ENCODE measurements around the gene PRXL2B.

Gene PRXL2B

DNA sequence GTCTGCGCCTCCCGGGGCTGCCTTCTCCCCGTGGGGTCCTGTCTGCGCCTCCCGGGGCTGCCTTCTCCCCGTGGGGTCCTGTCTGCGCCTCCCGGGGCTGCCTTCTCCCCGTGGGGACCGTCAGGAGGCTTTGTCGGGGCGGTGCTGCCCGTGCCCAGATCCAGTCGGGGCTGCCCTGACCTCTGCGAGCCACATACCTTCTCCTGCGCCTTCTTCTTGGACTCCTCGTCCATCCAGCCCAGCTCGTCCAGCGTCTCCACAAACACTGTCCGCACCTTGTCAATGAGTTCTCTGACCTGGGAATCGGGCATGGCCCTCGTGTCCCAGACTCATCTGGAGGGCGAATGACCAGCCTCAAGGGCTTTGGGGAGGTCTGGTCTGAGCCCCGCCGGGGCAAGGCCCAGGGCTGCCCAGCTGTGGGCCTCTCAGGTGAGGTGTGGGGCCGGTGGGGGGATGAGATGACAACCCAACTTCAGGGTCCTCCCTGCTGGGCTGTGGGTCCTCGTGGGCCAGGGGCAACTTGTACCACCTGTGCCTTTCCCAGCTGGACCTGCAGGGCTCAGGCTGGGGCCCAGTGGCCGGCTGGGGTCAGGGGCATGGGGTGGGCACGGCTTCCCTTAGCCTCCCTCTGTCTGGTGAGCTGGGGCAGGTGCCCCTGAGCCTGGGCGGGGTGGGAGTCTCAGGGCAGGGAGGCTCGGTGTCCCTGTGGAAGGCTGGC, 9.4 kb downstream of the PRXL2B start:
- no peaks in the 10 kb centered on the region for H3K36me3 ChIP-seq (ENCODE audit: low read depth)
- H3K9me3 ChIP-seq (ENCODE audit: severe bottlenecking), result no peaks in the 10 kb centered on the region
- ATAC-seq (ENCODE audit: low read depth) (no peak), DNase-seq (ENCODE audit: low spot score) (peak; percentile 63)
- H3K4me1 ChIP-seq (ENCODE audit: insufficient read depth, poor library complexity, severe bottlenecking), result no peaks in the 10 kb centered on the region
- TF ChIP-seq, protein P1, sequence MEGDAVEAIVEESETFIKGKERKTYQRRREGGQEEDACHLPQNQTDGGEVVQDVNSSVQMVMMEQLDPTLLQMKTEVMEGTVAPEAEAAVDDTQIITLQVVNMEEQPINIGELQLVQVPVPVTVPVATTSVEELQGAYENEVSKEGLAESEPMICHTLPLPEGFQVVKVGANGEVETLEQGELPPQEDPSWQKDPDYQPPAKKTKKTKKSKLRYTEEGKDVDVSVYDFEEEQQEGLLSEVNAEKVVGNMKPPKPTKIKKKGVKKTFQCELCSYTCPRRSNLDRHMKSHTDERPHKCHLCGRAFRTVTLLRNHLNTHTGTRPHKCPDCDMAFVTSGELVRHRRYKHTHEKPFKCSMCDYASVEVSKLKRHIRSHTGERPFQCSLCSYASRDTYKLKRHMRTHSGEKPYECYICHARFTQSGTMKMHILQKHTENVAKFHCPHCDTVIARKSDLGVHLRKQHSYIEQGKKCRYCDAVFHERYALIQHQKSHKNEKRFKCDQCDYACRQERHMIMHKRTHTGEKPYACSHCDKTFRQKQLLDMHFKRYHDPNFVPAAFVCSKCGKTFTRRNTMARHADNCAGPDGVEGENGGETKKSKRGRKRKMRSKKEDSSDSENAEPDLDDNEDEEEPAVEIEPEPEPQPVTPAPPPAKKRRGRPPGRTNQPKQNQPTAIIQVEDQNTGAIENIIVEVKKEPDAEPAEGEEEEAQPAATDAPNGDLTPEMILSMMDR (IDR thresholded peaks at IDR 0.05; ENCODE audit: poor library complexity, severe bottlenecking), result no peak
- H3K27ac ChIP-seq (ENCODE audit: poor library complexity, severe bottlenecking), result no peak overlapping the region
- no peak overlapping the region for H3K4me3 ChIP-seq (ENCODE audit: severe bottlenecking)
- peaks cover 9% of the 10 kb centered on the region for H3K27me3 ChIP-seq (ENCODE audit: insufficient read depth, poor library complexity, severe bottlenecking)

DNA sequence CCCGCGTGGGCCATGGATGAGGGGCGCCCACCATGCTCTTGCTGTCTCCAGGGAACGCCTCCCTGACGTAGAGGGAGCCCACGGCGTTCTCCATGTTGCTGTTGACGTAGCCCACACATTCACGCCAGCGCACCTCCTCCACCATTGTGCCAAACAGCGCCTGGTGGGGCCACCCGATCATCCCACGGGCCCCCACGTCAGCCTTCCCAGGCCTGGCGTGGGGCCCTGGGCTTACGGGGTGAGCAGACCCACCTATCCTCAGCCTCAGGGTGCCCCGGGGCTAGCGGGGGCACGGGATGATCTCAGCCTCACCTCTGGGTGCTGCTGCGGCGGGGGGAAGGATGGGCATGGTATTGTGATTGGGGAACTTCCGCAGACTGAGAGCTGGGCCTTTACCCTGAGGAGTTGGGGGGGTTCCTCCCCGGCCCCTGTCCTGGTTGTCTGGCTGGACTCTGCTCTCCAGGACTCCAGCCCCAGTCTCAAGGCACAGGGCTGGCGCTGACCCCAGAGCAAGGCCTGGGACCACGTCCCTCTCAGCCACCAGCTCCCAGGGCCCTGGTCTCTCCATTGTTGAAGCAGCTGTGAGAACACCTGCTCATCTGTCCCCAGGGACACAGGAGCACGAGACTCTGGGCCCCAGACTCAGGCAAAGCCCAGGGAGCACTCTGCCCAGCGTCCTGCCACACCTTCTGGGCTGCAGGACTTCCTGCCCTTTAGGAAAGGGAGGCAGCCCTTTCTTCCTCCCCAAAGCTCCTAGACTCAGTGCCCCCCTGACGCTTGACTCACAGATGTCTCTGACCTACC, 10.2 kb downstream of the PRXL2B start:
- ATAC-seq (ENCODE audit: low read depth), result no peak
- H3K27ac ChIP-seq (ENCODE audit: poor library complexity, severe bottlenecking), result no peak overlapping the region
- DNase-seq (ENCODE audit: low spot score), result no peak
- no peak overlapping the region for H3K4me3 ChIP-seq (ENCODE audit: severe bottlenecking)
- H3K27me3 ChIP-seq (ENCODE audit: insufficient read depth, poor library complexity, severe bottlenecking), result peaks cover 16% of the 10 kb centered on the region
- H3K9me3 ChIP-seq (ENCODE audit: severe bottlenecking), result no peaks in the 10 kb centered on the region
- H3K4me1 ChIP-seq (ENCODE audit: insufficient read depth, poor library complexity, severe bottlenecking), result no peaks in the 10 kb centered on the region
- H3K36me3 ChIP-seq (ENCODE audit: low read depth), result no peaks in the 10 kb centered on the region
- TF ChIP-seq, protein P1 (IDR thresholded peaks at IDR 0.05; ENCODE audit: poor library complexity, severe bottlenecking), result no peak

DNA sequence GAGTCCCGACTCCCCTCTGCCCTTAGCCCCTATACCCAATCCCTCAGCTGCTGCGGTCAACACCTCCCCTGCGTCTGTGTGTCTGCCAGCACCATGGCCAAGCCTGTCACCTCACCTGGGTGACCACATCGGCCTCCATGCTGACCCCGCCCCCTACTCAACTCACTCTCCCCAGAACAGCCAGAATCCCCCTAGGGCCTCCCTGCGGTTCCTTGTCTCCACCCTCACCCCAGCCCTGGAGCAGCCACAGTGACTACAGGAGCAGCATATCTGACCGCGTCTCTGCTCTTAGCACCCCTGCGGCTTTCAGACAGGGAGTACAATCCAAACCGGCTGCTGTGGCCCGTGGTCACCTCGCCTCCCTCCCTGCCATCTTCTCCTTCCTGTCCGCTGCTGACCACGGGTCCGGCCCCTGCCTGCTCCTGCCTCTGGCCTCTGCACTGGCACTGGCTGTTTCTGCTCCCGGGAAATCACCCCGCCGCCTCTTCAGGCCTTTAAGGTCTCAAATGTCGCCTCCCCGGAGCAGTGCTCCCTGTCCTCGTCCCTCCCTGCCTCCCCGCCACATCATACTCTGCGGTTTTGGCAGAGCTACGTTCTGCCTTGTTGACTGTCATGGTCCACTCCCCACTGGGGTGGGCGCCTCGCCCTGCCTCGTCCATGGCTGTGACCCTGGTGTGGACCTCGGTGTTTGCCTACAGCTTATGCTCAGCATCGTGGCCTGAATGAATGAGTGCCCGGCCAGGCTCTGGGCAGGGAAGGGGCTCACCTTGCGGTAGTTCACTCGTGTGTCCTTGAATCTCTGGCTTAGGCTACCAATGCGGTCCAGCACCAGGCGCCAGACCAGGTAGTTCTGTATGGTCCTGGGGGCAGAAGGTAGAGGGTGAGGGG, 11.1 kb downstream of the PRXL2B start:
- H3K4me1 ChIP-seq (ENCODE audit: insufficient read depth, poor library complexity, severe bottlenecking), result no peaks in the 10 kb centered on the region
- ATAC-seq (ENCODE audit: low read depth), result no peak
- no peaks in the 10 kb centered on the region for H3K9me3 ChIP-seq (ENCODE audit: severe bottlenecking)
- no peak overlapping the region for H3K27ac ChIP-seq (ENCODE audit: poor library complexity, severe bottlenecking)
- no peak for DNase-seq (ENCODE audit: low spot score)
- no peaks in the 10 kb centered on the region for H3K36me3 ChIP-seq (ENCODE audit: low read depth)
- peaks cover 19% of the 10 kb centered on the region for H3K27me3 ChIP-seq (ENCODE audit: insufficient read depth, poor library complexity, severe bottlenecking)
- TF ChIP-seq, protein P1 (IDR thresholded peaks at IDR 0.05; ENCODE audit: poor library complexity, severe bottlenecking), result no peak
- no peak overlapping the region for H3K4me3 ChIP-seq (ENCODE audit: severe bottlenecking)

DNA sequence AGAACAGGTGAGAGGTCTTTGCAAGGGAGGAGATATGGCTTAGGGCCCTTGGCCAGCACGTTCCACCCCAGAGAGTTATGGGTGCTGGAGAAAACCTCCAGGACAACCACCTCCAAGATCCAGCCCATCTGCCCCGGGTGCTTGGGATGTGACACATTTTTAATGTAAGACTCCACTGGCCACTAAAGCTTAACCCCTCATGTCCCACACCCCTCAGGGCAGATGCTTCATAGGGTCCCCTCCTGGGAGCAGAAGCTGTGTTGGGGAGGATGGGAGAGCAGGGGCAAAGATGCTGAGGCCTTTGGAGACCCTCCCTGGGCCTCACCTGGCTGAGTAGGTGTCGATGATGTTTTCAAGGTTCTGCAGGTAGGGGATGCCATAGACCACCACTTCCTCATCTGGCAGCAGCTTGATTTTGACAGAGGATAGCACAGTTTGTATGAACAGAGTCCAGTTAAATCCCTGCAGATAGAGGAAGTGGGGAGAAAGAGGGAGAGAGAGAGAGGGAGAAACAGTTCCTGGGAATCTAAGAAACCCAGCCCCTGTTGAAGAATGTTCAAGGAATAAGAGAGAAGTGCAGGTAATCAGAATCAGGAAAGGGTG, 11.9 kb downstream of the PRXL2B start:
- no peak overlapping the region for H3K27ac ChIP-seq (ENCODE audit: poor library complexity, severe bottlenecking)
- H3K9me3 ChIP-seq (ENCODE audit: severe bottlenecking), result no peaks in the 10 kb centered on the region
- no peaks in the 10 kb centered on the region for H3K36me3 ChIP-seq (ENCODE audit: low read depth)
- H3K27me3 ChIP-seq (ENCODE audit: insufficient read depth, poor library complexity, severe bottlenecking), result peaks cover 22% of the 10 kb centered on the region
- TF ChIP-seq, protein P1 (IDR thresholded peaks at IDR 0.05; ENCODE audit: poor library complexity, severe bottlenecking), result no peak
- no peaks in the 10 kb centered on the region for H3K4me1 ChIP-seq (ENCODE audit: insufficient read depth, poor library complexity, severe bottlenecking)
- ATAC-seq (ENCODE audit: low read depth) (no peak), DNase-seq (ENCODE audit: low spot score) (no peak)
- no peak overlapping the region for H3K4me3 ChIP-seq (ENCODE audit: severe bottlenecking)
